Esophagus (tissue), 2 donors: ENCODE data around the gene TENM4. TPM values are rescaled to one million over a fixed set of nuclear protein-coding genes. Genes with fewer than 3 reads are reported as not detected.
A peak's percentile ranks its signal among the peaks of the same experiment; 100 is the strongest.

Experiments used
- H3K27ac ChIP-seq, 2 donors: one replicate each; pipeline ENCODE4 v1.5.1; 2013; ENCODE audit warnings: low read depth in 2 of 2, mild to moderate bottlenecking in 2 of 2, inconsistent platforms in 1 of 2, low read length in 1 of 2, moderate library complexity in 1 of 2
- H3K27me3 ChIP-seq, 2 donors: one replicate each; pipeline ENCODE4 v1.6.1; 2013; ENCODE audit warnings: low read length in 2 of 2, control low read depth in 1 of 2, mild to moderate bottlenecking in 1 of 2; ENCODE audit not compliant: insufficient read depth in 2 of 2, control insufficient read depth in 1 of 2
- H3K36me3 ChIP-seq, 2 donors: one replicate each; pipeline ENCODE4 v1.6.1; 2013; ENCODE audit warnings: low read length in 1 of 2; ENCODE audit not compliant: control insufficient read depth in 2 of 2, insufficient read depth in 2 of 2
- H3K4me1 ChIP-seq, 2 donors: one replicate each; pipeline ENCODE4 v1.6.1; 2013; ENCODE audit warnings: low read length in 1 of 2; ENCODE audit not compliant: control insufficient read depth in 2 of 2, insufficient read depth in 2 of 2
- H3K4me3 ChIP-seq, 2 donors: one replicate each; pipeline ENCODE4 v1.5.1; 2013; ENCODE audit warnings: low read length in 2 of 2, mild to moderate bottlenecking in 2 of 2, low read depth in 1 of 2, moderate library complexity in 1 of 2
- H3K9me3 ChIP-seq, 2 donors: one replicate each; pipeline ENCODE4 v1.6.1; 2013; ENCODE audit warnings: mild to moderate bottlenecking in 2 of 2, low read depth in 1 of 2, low read length in 1 of 2, moderate library complexity in 1 of 2; ENCODE audit not compliant: control insufficient read depth in 2 of 2, insufficient read depth in 1 of 2
- WGBS, 2 donors: extraction: QIAGEN DNeasy Blood & Tissue Kit; methylation state at CpG; one replicate each; pipeline ENCODE4 v1.1.7; 2013; 5-methylcytosine and 5-hydroxymethylcytosine counted together
- polyA plus RNA-seq, 2 donors: library from polyadenylated mRNA; stranded (reverse); fragments of 200-250 nt; gene quantifications; one replicate each; pipeline ENCODE4 v1.2.3, GENCODE V29; 2013
- donor health status: healthy with polysubstance abuse.
- donor health status: Bipolar disorder and iron deficiency.

TENM4 gene
- polyA plus RNA-seq, 2 donors = 1.3 to 4.1 TPM

DNA sequence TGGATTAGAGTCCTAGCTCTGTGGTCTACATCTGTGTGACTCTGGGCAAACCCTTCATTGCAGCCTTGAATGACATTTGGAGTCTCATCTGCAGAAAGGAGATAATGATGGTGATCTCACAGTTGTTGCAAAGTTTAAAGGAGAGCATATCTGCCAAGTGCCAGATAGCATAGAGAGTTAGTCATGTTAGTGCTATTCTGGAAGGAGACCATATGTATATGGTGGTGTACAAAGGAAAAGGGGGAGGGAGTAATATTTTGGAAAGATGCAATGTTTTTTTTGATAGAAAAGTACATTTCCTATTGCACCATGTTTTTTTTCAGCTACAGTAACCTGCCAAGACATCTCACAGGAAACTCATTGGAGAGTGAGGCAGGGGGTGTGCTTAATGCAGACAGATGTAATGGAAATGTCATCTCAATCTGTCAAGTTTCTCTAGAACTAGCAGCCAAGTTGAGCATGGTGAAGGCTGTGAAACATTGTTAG, 774.1 kb downstream of the TENM4 start:
- Histone ChIP-seq H3K4me1 (no peaks in the 10 kb centered on the region), H3K27ac (no peak overlapping the region), H3K36me3 (peaks cover 0 to 14% of the 10 kb centered on the region in 2 donors)

DNA sequence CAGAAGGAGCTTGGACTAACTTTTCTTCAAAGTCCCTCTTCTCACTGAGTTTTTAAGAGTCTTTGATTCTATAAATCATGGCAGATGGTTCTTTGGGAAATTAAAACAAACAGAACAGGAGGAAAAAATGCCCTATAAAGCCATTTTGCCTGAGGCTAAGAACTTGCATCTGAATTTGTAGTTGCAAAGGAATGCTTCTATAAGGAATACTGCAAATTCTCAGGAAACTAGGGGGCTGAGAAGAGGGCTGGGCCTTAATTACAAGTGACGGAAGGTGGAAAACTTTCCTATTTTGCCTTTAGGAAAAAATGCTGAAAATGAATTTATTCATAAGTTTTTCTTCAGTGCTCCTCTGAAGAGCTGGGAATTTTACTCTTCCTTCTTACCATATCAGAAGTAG, 776.2 kb downstream of the TENM4 start:
- Histone ChIP-seq H3K9me3 (no peaks in the 10 kb centered on the region), H3K4me3 (no peak overlapping the region), H3K27me3 (no peaks in the 10 kb centered on the region), H3K27ac (no peak overlapping the region), H3K4me1 (no peaks in the 10 kb centered on the region), H3K36me3 (peaks cover 0 to 8% of the 10 kb centered on the region in 2 donors)
- WGBS, 2 donors = 88 to 100% methylated on average over 1 of the region's 1 CpG

More for the DNA sequence above, 774.1 kb downstream of the TENM4 start:
- H3K9me3 ChIP-seq = no peaks in the 10 kb centered on the region
- no peaks in the 10 kb centered on the region for H3K27me3 ChIP-seq
- H3K4me3 ChIP-seq = no peak overlapping the region

DNA sequence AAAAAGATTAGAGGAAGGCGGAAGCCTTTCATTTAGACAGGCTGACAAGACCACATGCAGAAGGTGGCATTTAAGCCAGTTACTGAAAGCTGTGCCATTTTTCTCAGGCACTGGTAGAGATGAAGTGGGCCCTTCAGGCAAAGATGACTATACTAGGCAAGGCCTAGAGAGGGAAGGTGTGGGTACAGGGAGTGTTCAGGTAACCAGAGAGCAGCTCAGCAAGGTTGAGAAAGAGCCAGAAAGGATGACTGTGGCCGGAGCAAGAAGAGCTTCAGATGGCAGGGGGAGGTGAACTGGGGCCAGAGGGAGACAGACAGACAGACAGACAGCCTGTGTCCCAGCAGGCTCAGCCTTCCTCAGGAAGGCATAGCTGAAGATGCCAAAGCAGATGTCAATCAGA, 778.0 kb downstream of the TENM4 start:
- H3K4me3 ChIP-seq = no peak overlapping the region
- 81 to 90% methylated on average over 2 of the region's 2 CpGs for WGBS, 2 donors
- H3K36me3 ChIP-seq = peaks cover 0 to 3% of the 10 kb centered on the region in 2 donors
- no peaks in the 10 kb centered on the region for H3K4me1 ChIP-seq
- no peak overlapping the region for H3K27ac ChIP-seq
- H3K27me3 ChIP-seq = no peaks in the 10 kb centered on the region
- H3K9me3 ChIP-seq = no peaks in the 10 kb centered on the region

DNA sequence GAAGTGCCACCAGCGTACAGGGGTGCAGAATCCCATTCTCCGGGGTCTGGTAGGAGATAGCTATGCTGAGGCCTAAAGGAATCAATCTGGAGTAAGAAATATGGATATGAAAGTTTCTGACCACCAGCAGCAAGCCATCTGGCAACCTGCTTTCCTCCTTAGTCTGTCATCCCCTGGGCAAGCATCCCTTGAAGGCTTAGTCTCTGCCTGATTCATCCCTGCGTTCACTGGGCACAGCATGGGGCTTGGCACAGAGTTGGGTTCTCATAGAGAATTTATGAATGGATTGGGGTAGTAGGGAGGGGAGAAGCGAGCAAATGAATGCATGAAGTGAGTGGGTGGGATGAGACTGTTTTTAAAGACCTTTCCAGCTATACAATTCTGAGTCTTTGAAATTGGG, 780.4 kb downstream of the TENM4 start:
- WGBS, 2 donors = 69 to 77% methylated on average over 4 of the region's 4 CpGs
- Histone ChIP-seq H3K36me3 (peaks cover 0 to 2% of the 10 kb centered on the region in 2 donors), H3K27ac (no peak overlapping the region), H3K4me3 (no peak overlapping the region), H3K9me3 (no peaks in the 10 kb centered on the region), H3K4me1 (no peaks in the 10 kb centered on the region), H3K27me3 (no peaks in the 10 kb centered on the region)

DNA sequence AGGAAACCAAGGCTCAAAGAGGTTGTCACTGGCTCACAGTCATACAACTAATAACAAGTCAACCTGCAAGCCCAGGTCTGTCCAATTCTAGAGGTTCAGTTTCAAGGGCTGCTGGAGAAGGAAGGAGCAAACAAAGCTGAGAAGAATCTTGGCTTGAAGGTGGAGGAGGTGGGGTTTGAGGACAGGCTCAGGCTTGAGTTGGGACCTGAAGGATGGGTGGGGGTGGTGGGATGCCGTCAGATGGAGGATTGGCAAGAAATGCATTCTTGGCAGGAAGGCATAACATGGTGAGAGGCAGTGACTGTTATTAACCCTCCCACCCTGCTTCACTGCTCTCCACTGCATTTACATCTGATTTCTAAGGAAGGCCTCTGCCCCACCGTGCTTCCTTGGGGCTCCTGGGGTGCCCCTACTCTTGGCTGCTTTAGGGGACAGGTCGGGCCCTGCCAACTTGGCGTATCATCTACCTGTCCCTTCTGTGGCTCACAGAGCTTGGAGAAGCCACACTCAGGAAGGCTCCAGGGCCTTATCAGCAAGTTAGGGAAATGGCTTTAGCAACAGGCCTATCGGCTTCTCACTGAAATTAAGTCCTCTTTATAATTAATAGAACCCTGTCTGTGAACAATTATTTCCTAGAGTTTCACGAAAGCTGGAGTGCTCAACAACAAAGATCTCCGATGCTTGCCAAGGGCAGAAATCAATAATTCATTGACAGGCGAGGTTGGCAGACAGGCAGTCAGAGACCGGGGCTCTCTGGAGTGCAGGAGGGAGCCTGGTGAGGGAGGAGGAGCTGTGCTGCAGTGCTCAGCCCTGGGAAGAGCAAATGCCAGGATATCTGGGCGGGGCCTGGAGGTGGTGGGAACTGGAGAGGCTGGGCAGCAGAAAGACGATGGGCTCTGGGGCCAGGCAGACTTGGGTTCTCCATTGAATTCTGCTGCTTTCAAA, 781.2 kb downstream of the TENM4 start:
- H3K36me3 ChIP-seq = peaks cover 0 to 2% of the 10 kb centered on the region in 2 donors
- no peaks in the 10 kb centered on the region for H3K4me1 ChIP-seq
- H3K9me3 ChIP-seq = no peaks in the 10 kb centered on the region
- H3K27me3 ChIP-seq = no peaks in the 10 kb centered on the region
- H3K27ac ChIP-seq = peak overlapping the region in 1 of 2 donors; percentile 47
- no peak overlapping the region for H3K4me3 ChIP-seq
- 47 to 48% methylated on average over 11 of the region's 11 CpGs for WGBS, 2 donors

DNA sequence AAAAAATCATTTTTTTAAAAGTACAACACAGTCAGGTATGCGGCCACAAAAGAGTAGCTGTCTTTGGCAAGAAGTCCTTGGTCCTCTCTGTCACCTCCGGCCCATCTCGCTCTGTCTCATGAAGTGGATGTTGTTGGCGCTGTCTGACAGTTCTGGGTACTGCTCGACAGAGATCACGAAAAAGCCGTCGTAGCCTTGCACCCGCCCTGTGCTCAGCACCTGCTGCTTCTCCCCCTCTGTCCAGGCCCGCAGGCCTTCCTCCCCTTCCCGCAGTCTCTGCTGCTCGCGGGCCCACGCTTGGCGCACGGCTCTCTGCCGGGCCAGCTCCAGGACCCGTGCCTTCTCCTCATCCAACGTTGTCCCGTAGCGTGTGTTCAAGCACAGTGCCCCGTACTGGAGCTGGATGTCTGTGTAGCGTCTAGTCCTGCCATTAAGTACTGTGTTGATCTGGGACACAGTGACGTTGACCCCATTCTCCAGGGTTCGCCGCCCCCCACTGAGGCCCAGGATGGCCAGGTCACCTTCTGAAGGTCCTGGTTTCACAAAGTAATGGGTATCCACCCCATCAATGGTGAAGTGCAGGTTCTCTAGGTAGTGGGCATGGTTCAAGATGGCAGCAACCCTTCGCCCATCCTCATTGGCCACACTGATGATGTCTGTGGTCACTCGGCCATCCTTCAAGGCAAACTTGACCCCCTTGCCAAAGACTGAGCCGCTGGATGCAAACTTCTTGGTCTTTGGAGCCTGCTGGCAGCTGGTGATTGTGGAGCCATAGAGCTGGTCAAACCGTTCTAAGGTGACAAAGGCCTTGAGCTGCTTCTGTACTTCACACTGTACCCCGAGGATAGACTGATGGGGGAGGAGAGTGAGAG, 782.6 kb downstream of the TENM4 start:
- WGBS, 2 donors = 95% methylated on average over 31 of the region's 31 CpGs
- Histone ChIP-seq H3K4me1 (no peaks in the 10 kb centered on the region), H3K4me3 (no peak overlapping the region), H3K9me3 (no peaks in the 10 kb centered on the region), H3K27ac (no peak overlapping the region), H3K36me3 (peaks cover 0 to 2% of the 10 kb centered on the region in 2 donors), H3K27me3 (no peaks in the 10 kb centered on the region)

DNA sequence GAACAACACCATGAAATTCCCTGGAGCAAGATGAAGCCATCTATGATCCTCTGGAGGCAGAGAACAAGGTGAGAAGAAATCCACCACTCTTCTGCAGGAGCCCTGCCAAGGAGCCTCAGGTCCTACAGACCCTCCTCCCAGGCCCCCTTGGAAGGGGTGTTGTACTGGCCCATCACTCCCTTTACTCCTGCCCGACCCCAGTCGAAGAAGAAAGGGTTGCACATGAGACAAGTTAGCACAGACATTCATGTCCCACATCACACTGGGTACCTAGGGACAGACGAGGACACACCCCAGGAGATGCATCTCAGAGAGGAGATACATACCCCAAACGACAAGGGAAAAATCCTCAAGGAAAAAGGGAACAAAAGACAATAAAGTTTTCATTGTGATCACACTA, 783.4 kb downstream of the TENM4 start:
- H3K4me3 ChIP-seq = no peak overlapping the region
- 84 to 85% methylated on average over 4 of the region's 4 CpGs for WGBS, 2 donors
- peaks cover 0 to 2% of the 10 kb centered on the region in 2 donors for H3K4me1 ChIP-seq
- no peak overlapping the region for H3K27ac ChIP-seq
- H3K36me3 ChIP-seq = peaks cover 0 to 2% of the 10 kb centered on the region in 2 donors
- H3K9me3 ChIP-seq = no peaks in the 10 kb centered on the region
- no peaks in the 10 kb centered on the region for H3K27me3 ChIP-seq

DNA sequence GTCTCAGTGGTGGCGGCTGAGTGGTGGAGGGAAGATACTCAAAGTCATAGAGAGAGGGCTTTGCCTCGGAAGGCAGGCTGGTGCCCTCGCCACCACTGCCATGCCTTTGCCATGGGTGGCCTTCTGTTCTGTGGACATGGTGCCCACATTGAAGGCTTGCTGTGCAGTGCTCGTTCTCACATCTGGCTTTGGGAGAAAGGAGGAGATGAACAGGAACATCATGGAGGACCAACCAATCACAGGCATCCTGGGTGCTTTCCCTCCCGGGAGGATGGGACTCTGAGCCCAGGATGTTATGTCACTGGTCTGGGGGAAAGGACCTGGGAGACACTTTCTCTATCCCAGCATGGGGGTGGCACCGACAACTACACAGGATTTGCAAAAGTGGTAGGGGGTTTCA, 783.8 kb downstream of the TENM4 start:
- 92 to 95% methylated on average over 6 of the region's 6 CpGs for WGBS, 2 donors
- Histone ChIP-seq H3K4me1 (peaks cover 0 to 2% of the 10 kb centered on the region in 2 donors), H3K36me3 (peaks cover 0 to 2% of the 10 kb centered on the region in 2 donors), H3K4me3 (no peak overlapping the region), H3K27ac (no peak overlapping the region), H3K27me3 (no peaks in the 10 kb centered on the region), H3K9me3 (no peaks in the 10 kb centered on the region)

DNA sequence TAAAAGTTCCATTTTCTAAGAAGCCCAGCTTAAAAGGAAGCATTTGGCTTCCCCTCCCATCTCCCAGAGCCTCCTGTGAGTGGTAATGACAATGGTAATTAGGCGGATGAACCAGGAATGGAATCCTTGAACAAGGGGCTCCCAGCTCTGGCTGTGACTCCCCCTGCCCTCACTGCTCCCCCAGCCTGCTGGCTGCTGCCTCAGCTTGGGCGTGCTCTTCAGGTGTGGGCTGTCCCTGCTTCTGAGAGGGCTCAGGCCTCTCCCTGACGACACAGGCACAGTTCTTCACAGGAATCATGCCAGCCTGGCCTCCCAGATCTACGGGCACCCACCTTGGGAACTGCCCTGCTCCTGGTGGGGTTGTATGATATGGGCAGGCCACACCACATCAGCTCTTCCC, 784.5 kb downstream of the TENM4 start:
- H3K36me3 ChIP-seq = peaks cover 0 to 2% of the 10 kb centered on the region in 2 donors
- no peak overlapping the region for H3K27ac ChIP-seq
- H3K4me1 ChIP-seq = peaks cover 0 to 2% of the 10 kb centered on the region in 2 donors
- no peaks in the 10 kb centered on the region for H3K27me3 ChIP-seq
- no peak overlapping the region for H3K4me3 ChIP-seq
- WGBS, 2 donors = 83 to 88% methylated on average over 4 of the region's 4 CpGs
- H3K9me3 ChIP-seq = no peaks in the 10 kb centered on the region
